ENCODE data around the gene NEXN. TPM values are rescaled to one million over a fixed set of nuclear protein-coding genes. Genes with fewer than 3 reads are reported as not detected.

Gene NEXN
- total RNA-seq, 1 donor from 2014 or later = 0.73 TPM

DNA sequence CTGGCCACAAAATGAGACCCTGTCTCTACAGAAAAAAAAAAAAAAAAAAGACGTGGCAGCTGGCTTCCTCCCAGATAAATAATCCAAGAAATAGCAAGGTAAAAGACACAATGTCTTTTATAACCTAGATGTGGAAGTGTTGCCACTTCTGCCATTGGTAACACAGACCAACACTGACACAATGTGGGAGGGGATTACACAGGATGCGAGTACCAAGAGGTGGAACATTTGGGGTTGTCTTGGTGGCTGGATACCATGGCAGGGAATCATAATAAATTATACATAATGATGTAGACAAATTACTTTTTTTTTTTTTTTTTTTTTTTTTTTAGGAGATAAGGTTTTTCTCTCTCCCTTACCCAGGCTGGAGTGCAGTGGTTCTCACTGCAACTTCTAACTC, 6.0 kb upstream of the NEXN start:
- Mint-ChIP-seq H3K4me3 (no peak overlapping the region), H3K27ac (no peak overlapping the region), H3K27me3 (peaks cover 3% of the 10 kb centered on the region), H3K36me3 (ENCODE audit: low read depth) (peaks cover 3% of the 10 kb centered on the region), H3K4me1 (no peaks in the 10 kb centered on the region), H3K9me3 (no peaks in the 10 kb centered on the region)
- POLR2A ChIA-PET = interaction anchor here (0.6 kb wide), 1 partner anchor 663 kb away, joined by 4 read pairs; the partner anchor contains the start of gene PIGK
- ATAC-seq (ENCODE audit: low read depth) = no peak
- no peak for TF ChIP-seq CTCF (IDR thresholded peaks at IDR 0.05)
- intact Hi-C loops (cut with micrococcal nuclease) = no loop called here
- DNase-seq = no peak
- CTCF ChIA-PET = no interaction called here

- ChIA-PET POLR2A (no interaction called here), CTCF (no interaction called here)
- peak; percentile 35 for DNase-seq
- Mint-ChIP-seq H3K27ac (no peak overlapping the region), H3K36me3 (ENCODE audit: low read depth) (no peaks in the 10 kb centered on the region), H3K4me1 (peaks cover 17% of the 10 kb centered on the region), H3K9me3 (no peaks in the 10 kb centered on the region), H3K4me3 (peak overlapping the region; percentile 82), H3K27me3 (peaks cover 9% of the 10 kb centered on the region)
- intact Hi-C loops (cut with micrococcal nuclease) = no loop called here
- ATAC-seq (ENCODE audit: low read depth) = peak; percentile 68
- TF ChIP-seq CTCF (IDR thresholded peaks at IDR 0.05) = no peak
These were observed 588 bp downstream of the NEXN start for GRCh38 chr1:77888781-77889642.

GRCh38 chr1:77889671-77890070, 1.2 kb downstream of the NEXN start:
- intact Hi-C loops (cut with micrococcal nuclease) = no loop called here
- Mint-ChIP-seq H3K9me3 (no peaks in the 10 kb centered on the region), H3K36me3 (ENCODE audit: low read depth) (no peaks in the 10 kb centered on the region), H3K27me3 (peaks cover 9% of the 10 kb centered on the region), H3K4me1 (peaks cover 17% of the 10 kb centered on the region), H3K27ac (no peak overlapping the region), H3K4me3 (peak overlapping the region; percentile 82)
- ATAC-seq (ENCODE audit: low read depth) = no peak
- POLR2A ChIA-PET = no interaction called here
- CTCF ChIA-PET = no interaction called here
- TF ChIP-seq CTCF (IDR thresholded peaks at IDR 0.05) = no peak
- no peak for DNase-seq

DNA sequence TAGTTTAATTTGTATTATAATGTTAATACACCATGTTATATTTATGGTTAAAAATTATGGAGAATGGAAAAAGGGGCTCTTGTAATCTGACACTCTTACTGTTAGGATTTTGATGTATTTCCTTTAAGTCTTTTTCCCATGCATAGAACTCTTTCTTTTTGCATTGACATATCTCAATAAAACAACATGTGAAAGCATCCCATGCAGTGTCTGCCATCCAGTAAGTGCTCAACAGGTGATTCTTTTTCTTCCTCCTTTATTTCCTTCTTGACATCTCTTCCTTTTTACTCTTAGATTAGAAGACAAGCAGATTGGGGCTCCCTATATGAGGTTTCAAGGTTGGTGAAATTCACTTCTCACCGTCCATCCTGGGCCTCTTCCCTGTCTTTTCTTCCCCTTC, 2.8 kb downstream of the NEXN start:
- CTCF ChIA-PET = no interaction called here
- no peaks in the 10 kb centered on the region for H3K36me3 Mint-ChIP-seq (ENCODE audit: low read depth)
- no peaks in the 10 kb centered on the region for H3K9me3 Mint-ChIP-seq
- ATAC-seq (ENCODE audit: low read depth) (no peak), DNase-seq (no peak)
- POLR2A ChIA-PET = no interaction called here
- no peak overlapping the region for H3K27ac Mint-ChIP-seq
- intact Hi-C loops (cut with micrococcal nuclease) = no loop called here
- TF ChIP-seq CTCF (IDR thresholded peaks at IDR 0.05) = no peak
- H3K27me3 Mint-ChIP-seq = peaks cover 9% of the 10 kb centered on the region
- H3K4me3 Mint-ChIP-seq = no peak overlapping the region
- H3K4me1 Mint-ChIP-seq = peaks cover 17% of the 10 kb centered on the region

DNA sequence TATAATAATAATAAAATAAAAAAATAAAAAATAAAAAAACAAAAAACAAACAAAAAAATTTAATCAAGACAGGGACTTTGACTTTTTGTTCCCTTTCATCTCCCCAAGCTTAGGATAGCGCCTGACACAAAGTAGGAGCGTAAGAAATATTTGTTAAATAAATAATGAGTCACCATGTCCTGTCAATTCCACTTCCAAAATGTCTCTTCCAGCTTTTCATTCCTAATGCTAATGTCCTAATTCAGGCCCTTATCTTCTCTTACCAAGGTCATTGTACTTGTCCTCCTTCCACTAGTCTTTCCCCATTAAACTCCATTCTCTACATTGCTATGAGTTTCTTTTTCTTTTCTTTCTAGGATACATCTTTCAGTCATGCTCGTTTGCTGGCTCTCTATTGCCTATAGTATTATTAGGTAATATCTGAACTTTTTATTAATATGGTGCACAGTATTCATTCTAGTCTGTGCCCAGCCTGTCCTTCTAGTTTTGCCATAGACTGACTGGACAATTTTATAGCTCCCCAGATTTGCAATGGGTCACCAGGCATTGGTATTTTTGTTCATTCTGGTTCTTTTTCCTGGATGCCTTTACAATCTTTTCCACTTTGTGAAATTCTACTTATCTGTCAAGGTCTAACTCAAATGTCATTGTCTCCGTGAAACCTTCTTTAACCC, 11.4 kb downstream of the NEXN start:
- intact Hi-C loops (cut with micrococcal nuclease) = loop anchor here (2.0 to 10.0 kb wide), 3 partner anchors 753 to 1905 kb away; no protein-coding TSS in a partner anchor
- H3K9me3 Mint-ChIP-seq = no peaks in the 10 kb centered on the region

More for the DNA sequence above, 11.4 kb downstream of the NEXN start:
- ATAC-seq (ENCODE audit: low read depth) (no peak), DNase-seq (no peak)
- no peak overlapping the region for H3K4me3 Mint-ChIP-seq
- no peak overlapping the region for H3K27ac Mint-ChIP-seq
- no peaks in the 10 kb centered on the region for H3K4me1 Mint-ChIP-seq
- no peaks in the 10 kb centered on the region for H3K36me3 Mint-ChIP-seq (ENCODE audit: low read depth)
- ChIA-PET POLR2A (no interaction called here), CTCF (interaction anchor here (1.4 kb wide), 1 partner anchor 75 kb away, joined by 5 read pairs; no protein-coding TSS in a partner anchor)
- TF ChIP-seq CTCF (IDR thresholded peaks at IDR 0.05) = no peak
- no peaks in the 10 kb centered on the region for H3K27me3 Mint-ChIP-seq
